ENCODE data around the gene NAXD.

- TF ChIP-seq TCF12 (IDR thresholded peaks at IDR 0.05; ENCODE audit: low read depth, low read length) (no peak), GABPA (IDR thresholded peaks at IDR 0.05; ENCODE audit: low read depth) (no peak), RAD21 (IDR thresholded peaks at IDR 0.05; ENCODE audit: insufficient read depth, low read depth, low read length) (no peak), POLR2A (IDR thresholded peaks at IDR 0.05; ENCODE audit: low read depth, low read length) (no peak), TCF7 (IDR thresholded peaks at IDR 0.05; ENCODE audit: borderline replicate concordance) (no peak), POU2F2 (IDR thresholded peaks at IDR 0.05; ENCODE audit: borderline replicate concordance, low read depth, low read length) (no peak)
- TF ChIP-seq, protein P1, sequence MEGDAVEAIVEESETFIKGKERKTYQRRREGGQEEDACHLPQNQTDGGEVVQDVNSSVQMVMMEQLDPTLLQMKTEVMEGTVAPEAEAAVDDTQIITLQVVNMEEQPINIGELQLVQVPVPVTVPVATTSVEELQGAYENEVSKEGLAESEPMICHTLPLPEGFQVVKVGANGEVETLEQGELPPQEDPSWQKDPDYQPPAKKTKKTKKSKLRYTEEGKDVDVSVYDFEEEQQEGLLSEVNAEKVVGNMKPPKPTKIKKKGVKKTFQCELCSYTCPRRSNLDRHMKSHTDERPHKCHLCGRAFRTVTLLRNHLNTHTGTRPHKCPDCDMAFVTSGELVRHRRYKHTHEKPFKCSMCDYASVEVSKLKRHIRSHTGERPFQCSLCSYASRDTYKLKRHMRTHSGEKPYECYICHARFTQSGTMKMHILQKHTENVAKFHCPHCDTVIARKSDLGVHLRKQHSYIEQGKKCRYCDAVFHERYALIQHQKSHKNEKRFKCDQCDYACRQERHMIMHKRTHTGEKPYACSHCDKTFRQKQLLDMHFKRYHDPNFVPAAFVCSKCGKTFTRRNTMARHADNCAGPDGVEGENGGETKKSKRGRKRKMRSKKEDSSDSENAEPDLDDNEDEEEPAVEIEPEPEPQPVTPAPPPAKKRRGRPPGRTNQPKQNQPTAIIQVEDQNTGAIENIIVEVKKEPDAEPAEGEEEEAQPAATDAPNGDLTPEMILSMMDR (IDR thresholded peaks at IDR 0.05 in 2 of 3, conservative IDR thresholded peaks at IDR 0.05 in 1 of 3; ENCODE audit: control insufficient read depth in 2 of 3, extremely low read depth in 1 of 3, insufficient read depth in 1 of 3, low read depth in 3 of 3, low read length in 3 of 3): no peak
- TF ChIP-seq, protein P2, sequence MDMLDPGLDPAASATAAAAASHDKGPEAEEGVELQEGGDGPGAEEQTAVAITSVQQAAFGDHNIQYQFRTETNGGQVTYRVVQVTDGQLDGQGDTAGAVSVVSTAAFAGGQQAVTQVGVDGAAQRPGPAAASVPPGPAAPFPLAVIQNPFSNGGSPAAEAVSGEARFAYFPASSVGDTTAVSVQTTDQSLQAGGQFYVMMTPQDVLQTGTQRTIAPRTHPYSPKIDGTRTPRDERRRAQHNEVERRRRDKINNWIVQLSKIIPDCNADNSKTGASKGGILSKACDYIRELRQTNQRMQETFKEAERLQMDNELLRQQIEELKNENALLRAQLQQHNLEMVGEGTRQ (IDR thresholded peaks at IDR 0.05; ENCODE audit: borderline replicate concordance, low read depth, low read length): no peak
Observed at GRCh38 chr13:110641055-110642015, 26.0 kb downstream of the NAXD start.
